HCT116 (cell line): ENCODE data around the gene ARFGAP3.

ENCODE experiments used
- CTCF ChIP-seq, 3 experiments: fragments of 200-600 bp in 1 of 3; sonication (generic) in 1 of 3; IDR thresholded peaks in 2 of 3; conservative IDR thresholded peaks in 1 of 3; 2 replicates each; pipeline ENCODE4 v1.5.1; 2012 to 2017; ENCODE audit warnings: low read depth in 2 of 3, low read length in 2 of 3, antibody characterized with exemption in 1 of 3, borderline replicate concordance in 1 of 3, control low read depth in 1 of 3, mild to moderate bottlenecking in 1 of 3, mixed read lengths in 1 of 3, mixed run types in 1 of 3, moderate library complexity in 1 of 3; ENCODE audit not compliant: insufficient read depth in 1 of 3
- EZH2 ChIP-seq: fragments of 200-600 bp; sonication (generic); IDR thresholded peaks from 2 replicates; pipeline ENCODE4 v1.6.1; 2017; ENCODE audit warnings: antibody characterized with exemption, mixed run types
- POLR2A ChIP-seq: IDR thresholded peaks from 2 replicates; pipeline ENCODE4 v1.7.0; 2011; ENCODE audit warnings: borderline replicate concordance; ENCODE audit not compliant: insufficient read depth, insufficient read length; ENCODE audit errors: extremely low read depth
- POLR2AphosphoS5 ChIP-seq: IDR thresholded peaks from 2 replicates; pipeline ENCODE4 v1.6.1; 2011; ENCODE audit warnings: mild to moderate bottlenecking, low read depth, low read length, moderate library complexity
- RAD21 ChIP-seq: IDR thresholded peaks from 2 replicates; pipeline ENCODE4 v1.6.1; 2012; ENCODE audit warnings: low read depth, mild to moderate bottlenecking
- ZBTB33 ChIP-seq: IDR thresholded peaks from 2 replicates; pipeline ENCODE4 v1.6.1; 2011; ENCODE audit warnings: mild to moderate bottlenecking, low read length, moderate library complexity; ENCODE audit not compliant: insufficient replicate concordance; ENCODE audit errors: extremely low read depth

GRCh38 chr22:42763965-42764480, 93.0 kb downstream of the ARFGAP3 start:
- TF ChIP-seq CTCF (IDR thresholded peaks at IDR 0.05 in 2 of 3, conservative IDR thresholded peaks at IDR 0.05 in 1 of 3; ENCODE audit: borderline replicate concordance in 1 of 3, insufficient read depth in 1 of 3, low read depth in 2 of 3, low read length in 2 of 3): no peak
- no peak for TF ChIP-seq POLR2AphosphoS5
- TF ChIP-seq POLR2A: no peak
- TF ChIP-seq EZH2: no peak
- TF ChIP-seq ZBTB33: no peak
- TF ChIP-seq RAD21: no peak
